ENCODE measurements around the gene DAB2.
A peak's percentile ranks its signal among the peaks of the same experiment; 100 is the strongest.

The DAB2 gene

DNA sequence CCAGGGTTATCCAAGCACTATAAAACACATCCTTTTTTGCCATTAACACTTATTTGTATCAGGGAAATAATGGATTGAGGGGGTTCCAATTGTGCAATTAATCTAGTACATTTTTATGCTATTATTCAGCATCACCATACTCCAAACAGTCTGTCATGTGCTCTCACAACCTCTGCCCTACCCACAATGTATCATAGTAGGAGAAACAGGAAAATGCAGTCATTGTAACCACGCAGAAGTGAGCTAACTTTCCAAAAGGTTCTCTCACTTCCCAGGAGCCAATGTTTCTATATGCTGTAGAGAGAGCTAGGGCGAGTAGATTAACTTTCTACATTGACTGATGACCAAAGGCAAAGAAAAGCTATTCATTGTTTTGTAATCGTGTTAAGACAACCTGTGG is 29.8 kb downstream of the DAB2 start:
- H3K27ac ChIP-seq, result peak overlapping the region; percentile 89
- DNase-seq (ENCODE audit: low read depth, low spot score), result peak; percentile 48

DNA sequence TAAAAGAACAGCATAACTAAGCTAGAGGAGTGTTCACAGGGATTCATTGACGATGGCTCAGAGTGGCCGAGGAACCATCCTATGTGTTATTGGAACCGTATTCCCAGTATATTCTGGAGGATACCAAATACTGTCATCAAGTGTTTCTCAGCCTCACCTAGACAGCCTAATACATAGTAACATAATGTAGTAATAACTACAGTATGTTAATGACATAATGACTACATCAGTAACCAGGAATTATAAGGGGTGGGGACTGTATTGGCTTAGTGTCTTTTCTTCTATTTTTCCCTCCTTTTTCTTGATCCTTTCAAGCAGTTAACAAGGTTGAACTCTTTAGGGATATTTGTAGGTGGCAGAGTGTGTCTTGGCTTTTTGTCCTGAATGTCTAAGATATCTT is 33.8 kb downstream of the DAB2 start:
- no peak for DNase-seq (ENCODE audit: low read depth, low spot score)
- no peak overlapping the region for H3K27ac ChIP-seq

DNA sequence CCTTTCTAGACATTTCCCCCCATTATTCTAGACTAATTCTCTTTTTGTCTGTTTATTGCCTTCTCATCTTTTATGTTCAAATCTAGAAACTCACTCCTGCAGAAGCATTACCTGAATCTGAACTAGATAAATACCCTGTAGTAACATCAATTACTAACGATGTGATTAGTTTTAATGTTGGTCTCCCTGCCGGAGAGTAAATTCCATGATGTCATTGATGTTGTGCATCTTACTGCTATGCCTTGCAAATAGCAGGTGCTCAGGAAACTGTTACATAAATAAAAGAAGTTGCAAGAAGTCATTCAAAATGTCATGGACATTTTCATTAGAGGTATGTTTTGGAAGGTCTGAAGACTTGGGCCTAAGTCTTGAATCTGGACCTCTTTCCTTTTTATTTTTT is 37.5 kb downstream of the DAB2 start:
- no peak for DNase-seq (ENCODE audit: low read depth, low spot score)
- no peak overlapping the region for H3K27ac ChIP-seq

DNA sequence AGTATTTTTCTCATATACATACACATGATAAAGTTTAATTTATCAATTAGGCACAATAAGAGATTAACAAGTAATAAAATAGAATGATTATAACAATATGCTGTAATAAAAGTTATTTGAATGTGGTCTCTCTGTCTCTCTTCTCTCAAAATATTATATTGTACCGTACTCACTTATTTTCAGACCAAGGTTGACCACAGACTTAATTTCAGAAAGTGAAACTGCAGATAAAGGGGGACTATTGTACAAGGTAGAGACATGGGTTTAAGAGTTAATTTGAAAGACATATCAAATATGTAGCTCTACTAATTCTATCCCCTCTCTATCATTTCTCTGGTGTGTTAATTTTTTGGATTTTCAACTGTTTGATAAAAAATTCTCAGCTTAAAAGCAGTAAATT is 40.5 kb downstream of the DAB2 start:
- no peak overlapping the region for H3K27ac ChIP-seq
- no peak for DNase-seq (ENCODE audit: low read depth, low spot score)

DNA sequence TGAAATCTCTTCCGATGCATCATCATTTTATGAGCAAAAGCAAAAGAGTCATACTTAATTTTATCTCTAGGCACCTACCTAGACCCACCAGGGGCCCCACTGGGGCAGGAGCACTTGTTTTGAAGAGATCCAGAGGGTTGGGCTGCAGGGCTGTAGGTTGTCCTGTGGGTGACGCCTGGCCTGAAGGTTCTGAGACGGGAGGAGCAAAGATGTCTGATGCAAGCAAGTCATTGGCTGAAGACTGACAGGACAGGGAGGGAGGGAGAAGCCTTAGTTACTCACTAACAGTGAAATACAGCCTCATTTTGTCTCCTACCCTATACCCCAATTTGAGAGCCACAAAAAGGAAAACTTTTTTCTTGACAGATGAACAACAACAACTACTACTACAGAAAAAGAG is 43.4 kb downstream of the DAB2 start:
- H3K27ac ChIP-seq, result no peak overlapping the region
- no peak for DNase-seq (ENCODE audit: low read depth, low spot score)

DNA sequence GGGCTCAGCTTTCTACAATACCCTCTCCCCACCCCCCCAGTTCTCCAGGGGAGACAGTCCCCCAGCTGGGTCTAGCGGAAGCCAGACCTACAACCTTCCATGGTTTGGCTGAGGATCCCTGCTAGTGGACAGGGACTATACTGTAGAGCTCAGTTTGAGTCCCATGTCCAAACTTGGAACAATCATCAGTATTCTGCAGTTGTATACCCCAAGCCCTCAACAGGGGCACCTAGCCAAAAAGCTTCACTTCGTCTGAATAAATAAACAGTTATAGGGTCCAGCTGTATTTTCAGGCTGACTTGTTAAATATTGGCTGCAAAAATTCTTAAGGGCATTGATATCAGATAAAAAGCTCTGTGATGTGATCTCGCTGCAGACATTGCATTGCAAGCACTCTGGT is 45.1 kb downstream of the DAB2 start:
- no peak for DNase-seq (ENCODE audit: low read depth, low spot score)
- no peak overlapping the region for H3K27ac ChIP-seq

DNA sequence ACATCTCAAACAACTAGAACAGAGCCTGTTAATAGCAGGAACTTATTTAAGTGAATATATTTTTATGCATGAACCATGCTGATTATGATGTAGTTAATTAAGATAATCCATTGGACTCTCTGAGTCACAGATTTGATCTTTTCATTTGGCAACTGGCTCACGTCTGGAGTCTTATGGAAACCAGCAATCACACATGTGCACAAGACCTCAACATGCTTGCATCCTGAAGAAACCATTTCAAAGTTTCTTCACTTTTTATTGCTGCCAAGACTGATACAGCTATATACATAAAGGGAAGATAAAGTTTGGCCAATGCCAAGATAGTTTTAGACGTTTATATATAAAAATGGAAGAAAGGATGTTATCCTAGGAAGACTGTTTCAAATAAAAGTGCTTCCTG is 47.2 kb downstream of the DAB2 start:
- DNase-seq (ENCODE audit: low read depth, low spot score), result no peak
- H3K27ac ChIP-seq, result no peak overlapping the region

DNA sequence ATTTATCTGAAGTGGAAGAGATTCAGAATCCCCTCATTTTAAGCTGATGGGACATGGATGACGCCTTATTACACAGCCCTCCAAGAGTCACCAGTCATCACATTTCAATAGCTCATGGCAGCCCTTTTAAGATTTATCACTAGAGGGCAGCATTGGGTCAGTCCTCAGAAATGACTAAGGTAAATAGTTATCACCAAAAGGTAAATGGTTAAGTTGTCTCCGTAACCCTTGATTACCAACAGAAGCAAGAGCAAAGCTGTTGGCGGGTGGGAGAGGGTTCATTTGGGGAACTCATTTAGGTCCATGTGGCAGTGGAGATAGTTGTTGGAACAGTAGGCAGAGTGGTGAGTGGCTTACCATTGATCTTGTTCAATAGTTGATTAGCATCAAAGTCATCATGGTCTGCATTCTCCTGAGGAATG is 48.5 kb downstream of the DAB2 start:
- no peak for DNase-seq (ENCODE audit: low read depth, low spot score)
- H3K27ac ChIP-seq, result no peak overlapping the region

DNA sequence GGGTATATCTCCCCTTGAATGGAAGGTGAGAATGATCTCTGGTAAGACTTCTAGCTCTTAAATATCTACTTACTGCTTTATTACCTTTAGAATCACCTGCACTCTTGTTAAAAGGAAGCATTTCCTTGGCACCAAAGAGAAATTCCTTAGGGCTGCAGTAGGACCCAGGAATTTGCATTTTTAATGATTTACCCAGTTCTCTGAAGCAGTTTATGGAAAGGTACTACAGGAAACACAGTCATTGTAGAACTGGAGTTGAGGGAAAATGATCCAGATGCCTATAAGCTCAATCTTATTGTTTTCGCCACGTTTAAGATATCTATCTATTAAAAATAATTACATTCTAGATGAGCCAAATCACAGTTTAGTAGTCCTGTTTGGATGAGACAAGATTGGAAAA is 51.0 kb downstream of the DAB2 start:
- DNase-seq (ENCODE audit: low read depth, low spot score), result no peak
- H3K27ac ChIP-seq, result no peak overlapping the region

DNA sequence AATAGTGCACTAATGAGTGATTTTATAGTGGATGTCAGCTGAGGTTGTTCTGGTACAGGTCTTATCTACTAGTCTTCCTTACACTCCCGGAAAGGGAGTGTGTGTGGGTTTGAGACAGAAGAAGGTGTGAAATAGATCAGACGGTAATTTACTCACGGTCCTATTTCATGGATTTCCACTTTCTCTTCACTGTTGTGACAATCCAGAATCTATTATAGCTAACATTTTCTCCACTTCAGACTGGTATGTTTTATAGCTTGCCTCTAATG is 53.5 kb downstream of the DAB2 start:
- DNase-seq (ENCODE audit: low read depth, low spot score), result no peak
- H3K27ac ChIP-seq, result no peak overlapping the region

DNA sequence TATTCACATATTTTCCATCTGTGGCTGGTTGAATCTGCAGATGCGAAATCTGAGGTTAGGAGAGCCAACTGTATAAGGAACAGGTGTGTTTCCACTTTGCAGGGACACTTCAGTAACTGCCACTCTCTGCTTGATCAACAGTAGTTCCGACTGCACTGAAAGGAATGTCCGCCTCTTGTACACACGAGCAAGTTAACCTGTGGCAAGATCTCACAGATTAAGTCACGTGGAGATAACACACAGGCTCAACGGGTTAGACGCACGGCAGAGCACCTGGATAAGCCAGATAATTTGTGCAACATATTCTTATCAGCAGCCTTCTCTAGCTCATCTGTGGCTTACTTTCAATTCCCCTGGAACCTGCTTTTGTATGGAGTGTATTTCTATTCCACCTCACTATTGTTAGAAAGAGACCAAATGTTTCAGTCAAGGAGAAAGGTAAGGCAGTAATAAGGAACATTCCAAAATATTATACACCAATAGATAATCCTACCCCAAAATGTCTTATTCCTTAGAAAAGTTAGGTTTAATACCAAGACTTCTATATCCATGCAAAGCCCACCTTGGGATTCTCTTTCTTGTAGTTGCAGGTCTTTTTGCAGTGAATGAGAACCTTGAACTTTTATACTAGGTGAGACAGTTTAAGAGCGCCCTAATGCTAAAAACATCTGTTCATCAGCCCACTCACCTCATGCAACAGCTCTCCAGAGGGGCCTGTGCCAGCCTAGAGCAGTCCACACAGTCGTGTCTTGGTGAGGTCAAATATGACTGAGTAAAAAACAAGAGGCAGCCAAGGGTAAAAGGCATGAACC is 54.0 kb downstream of the DAB2 start:
- DNase-seq (ENCODE audit: low read depth, low spot score), result no peak
- no peak overlapping the region for H3K27ac ChIP-seq

DNA sequence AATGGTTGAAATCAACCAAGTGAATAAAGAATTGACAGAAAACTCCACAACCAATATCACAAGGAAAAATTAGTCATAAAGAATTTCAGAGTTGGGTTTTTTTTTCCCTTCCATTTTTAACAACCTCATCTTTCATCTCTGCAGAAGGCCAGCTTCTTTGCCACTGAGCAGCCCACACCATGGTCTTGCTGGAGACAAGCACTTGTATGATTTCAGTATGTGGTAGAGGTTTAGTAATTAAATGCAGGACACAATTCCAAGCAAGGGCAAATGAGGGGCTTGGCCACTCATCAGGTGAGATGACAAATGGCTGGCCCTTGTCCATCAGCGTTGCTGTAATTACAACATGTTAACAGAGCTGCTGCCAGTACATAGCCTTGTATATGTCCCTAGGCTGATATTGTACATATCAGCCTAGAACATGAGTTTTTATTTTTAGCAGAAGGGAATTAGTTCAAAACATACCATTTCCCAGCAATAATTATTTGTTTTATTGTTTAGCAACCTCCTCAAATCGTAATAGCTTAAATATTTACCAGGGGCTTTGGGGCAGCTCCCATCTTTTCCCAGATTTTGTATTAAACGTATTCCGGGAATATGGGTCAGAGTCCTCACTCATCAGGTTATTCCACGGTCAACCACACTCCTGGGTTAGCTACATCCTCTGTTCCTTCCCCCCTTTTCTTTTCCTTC is 55.5 kb downstream of the DAB2 start:
- H3K27ac ChIP-seq, result no peak overlapping the region
- DNase-seq (ENCODE audit: low read depth, low spot score), result no peak

DNA sequence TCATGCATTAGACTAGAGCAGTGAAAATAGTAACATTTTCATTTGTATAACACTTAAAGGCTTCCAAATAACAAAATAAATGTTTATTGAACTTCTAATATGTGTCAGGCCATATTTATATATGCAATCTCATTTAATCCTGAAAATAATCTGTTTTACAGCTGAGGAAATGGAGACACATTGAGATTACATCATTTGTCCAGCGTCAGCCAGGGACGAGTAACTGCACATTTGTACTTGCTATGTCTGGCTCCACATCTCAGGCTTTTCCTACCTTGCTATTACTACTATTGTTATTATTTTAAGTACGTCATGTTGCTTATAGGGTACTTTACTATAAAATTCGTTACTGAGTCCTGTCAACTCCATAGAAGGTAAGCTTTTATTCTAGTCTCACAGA is 56.7 kb downstream of the DAB2 start:
- DNase-seq (ENCODE audit: low read depth, low spot score), result no peak
- no peak overlapping the region for H3K27ac ChIP-seq

DNA sequence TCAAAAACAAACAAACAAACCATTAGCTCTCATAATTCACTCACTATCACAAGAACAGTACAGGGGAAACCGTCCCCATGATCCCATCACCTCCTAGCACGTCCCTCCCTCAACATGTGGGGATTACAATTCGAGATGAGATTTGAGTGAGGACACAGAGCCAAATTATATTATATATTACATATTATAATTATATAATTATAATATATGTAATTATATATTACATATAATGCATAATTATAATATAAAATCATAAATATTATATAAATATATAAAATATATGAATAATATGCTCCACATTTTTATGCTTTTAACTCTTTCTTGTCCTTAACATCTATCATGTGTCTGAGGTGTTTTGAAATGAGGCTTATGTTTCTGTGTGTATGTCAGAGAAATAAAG is 57.1 kb downstream of the DAB2 start:
- H3K27ac ChIP-seq, result no peak overlapping the region
- no peak for DNase-seq (ENCODE audit: low read depth, low spot score)

DNA sequence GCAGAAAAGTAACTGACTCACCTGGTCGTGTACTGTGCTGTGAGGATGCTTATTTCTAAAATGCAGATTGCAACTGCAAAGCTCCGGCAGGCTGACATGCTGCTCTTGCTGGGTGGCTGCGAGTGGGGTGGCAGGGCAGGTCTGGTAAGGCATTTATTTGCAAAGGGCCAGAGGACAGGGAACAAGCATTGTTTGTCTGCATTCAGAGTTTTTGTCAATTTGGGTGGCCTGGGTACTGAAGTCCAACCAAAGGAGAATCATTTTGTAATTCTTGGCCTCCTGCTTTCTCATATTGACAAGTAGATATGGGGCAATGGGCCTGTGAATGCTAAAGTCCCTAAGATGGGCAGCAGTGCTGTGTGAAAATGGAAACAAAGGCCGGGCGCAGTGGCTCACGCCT is 60.4 kb downstream of the DAB2 start, which contains the start of gene C9:
C9 (minus strand) TSS at position 129 of the 400 bp plus-strand sequence; CDS start at position 98, 31 bp downstream.
- no peak for DNase-seq (ENCODE audit: low read depth, low spot score)
- no peak within 1 kb of the TSS for H3K27ac ChIP-seq

DNA sequence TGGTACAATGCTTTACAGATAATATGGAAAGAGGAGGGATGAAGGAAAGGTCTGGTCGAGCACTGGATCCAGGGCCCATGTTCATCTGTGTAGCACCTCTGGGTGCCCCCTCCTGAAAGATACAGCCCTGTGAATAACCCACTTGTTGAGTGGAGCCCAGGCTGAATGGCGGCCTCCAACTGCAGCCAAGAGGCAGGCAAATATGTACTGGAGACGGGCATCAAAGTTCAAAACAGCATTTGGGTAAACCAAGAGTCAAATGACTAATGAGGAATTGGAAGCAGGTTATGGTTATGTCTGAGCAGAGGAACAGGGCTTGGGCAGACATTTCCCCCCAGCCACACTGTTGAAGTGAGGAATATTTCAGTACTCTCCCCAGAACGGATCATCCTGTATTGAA is 61.6 kb downstream of the DAB2 start:
- DNase-seq (ENCODE audit: low read depth, low spot score), result no peak
- no peak overlapping the region for H3K27ac ChIP-seq

DNA sequence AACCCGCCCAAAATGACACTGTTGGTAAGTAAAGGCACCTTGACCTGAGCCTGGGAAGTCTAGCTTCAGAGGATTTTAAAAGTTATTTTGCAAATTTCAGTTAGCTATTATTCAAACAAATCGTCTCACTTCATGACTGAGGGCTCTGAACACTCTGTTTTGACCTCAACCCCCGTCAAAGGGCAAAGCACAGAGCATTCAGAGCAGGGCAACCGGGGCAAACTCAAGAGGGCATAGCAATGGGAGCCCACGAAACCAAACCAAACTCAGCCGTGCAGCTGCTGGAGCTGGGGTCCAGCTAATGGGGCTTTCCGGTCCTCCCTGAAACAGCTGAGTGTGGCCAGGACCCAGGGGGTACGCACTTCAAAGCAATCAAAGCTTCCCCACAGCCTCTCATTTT is 62.1 kb downstream of the DAB2 start:
- no peak overlapping the region for H3K27ac ChIP-seq
- DNase-seq (ENCODE audit: low read depth, low spot score), result no peak

DNA sequence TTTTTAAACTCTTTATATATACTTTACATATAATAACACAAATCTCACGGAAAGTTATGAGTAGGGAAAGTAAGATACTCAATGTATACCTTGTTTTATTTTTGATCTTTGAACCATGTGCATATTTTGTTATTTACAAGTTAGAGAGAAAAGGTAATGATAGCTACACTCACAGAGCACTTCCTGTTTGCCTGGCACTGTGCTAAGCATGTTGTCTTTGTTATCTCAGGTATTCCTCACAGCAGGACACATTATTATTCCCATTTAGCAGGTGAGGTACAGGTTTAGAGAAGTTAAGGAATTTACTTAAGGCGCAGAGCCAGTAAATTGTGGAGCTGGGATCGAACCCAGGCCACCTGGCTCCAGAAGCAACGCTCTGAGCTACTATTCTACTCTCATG is 63.5 kb downstream of the DAB2 start:
- no peak for DNase-seq (ENCODE audit: low read depth, low spot score)
- peak overlapping the region; percentile 94 for H3K27ac ChIP-seq

DNA sequence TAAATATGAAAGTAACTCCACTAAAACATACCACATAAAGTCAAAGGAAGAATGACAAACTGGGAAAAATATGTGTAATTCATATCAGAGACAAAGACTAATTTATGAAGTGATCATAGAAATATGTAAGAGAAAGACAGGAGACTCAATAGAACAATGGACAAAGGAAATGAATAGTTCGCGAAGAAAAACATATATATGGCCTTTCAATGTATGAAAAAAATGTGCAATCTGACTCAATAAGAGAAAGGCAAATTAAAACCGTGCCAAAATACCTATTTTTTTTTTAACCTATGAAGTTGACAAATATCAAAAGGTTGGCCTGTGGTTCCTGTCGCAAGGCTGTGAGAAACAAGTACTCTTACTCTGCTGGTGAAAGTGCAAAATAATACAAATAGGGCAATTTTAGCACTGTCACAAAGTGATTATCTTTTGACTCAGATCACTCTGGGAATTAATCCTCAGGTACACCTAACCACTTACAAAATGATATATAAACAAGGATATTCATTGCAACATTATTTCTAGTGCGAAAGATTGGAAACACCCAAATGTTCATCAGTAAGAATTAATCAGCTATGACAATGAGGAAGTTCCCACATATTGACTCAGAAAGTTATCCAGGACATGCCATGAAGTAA is 64.2 kb downstream of the DAB2 start:
- DNase-seq (ENCODE audit: low read depth, low spot score), result peak; percentile 67
- peak overlapping the region; percentile 94 for H3K27ac ChIP-seq

DNA sequence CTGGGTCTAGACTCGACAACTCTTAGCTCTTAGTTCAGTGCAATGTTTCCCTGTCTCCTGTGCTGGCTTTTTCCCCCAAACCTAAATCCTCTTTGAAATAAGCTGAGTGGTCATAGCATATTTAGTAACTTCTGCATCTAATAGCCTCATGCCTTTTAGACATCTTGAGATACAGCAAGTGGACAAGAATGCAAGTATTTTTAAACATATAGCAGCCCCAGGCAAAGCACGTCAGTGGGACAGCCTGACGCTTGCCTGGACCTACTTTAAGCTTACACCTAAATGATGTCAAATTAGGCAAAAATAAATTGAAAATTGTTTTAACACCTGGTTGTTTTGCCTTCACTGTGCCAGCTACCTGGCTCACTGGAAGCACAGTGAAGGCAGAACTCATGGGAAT is 68.5 kb downstream of the DAB2 start:
- no peak overlapping the region for H3K27ac ChIP-seq
- no peak for DNase-seq (ENCODE audit: low read depth, low spot score)

DNA sequence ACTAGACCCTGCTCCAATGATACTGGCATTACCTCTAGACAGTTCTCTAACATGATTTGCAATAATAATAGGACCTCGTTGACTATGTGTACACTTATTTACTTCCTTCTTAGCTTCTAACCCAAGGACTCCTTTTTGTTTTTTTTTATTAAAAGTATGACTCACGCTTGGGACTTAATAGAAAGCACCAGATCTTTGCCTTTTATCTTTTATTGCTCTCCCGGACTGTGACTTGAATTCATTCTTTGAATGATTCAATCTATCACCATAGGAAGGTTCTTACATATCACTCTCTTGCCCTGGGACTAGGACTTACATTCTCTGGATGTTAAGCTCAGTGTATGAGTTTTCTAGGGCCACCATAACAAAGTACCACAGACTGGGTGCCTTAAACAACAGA is 69.5 kb downstream of the DAB2 start:
- DNase-seq (ENCODE audit: low read depth, low spot score), result no peak
- no peak overlapping the region for H3K27ac ChIP-seq

Data from epithelial cell of prostate (primary cell).